ENCODE data around the gene ARHGAP10. TPM values are rescaled to one million over a fixed set of nuclear protein-coding genes. Genes with fewer than 3 reads are reported as not detected.

ARHGAP10 gene
- total and polyA plus RNA-seq, 10 of the 15 experiments (the other 5 are each of a cell fraction or from before 2014, with no cell fraction given): 1.3 to 25.8 (median 17.2) TPM

DNA sequence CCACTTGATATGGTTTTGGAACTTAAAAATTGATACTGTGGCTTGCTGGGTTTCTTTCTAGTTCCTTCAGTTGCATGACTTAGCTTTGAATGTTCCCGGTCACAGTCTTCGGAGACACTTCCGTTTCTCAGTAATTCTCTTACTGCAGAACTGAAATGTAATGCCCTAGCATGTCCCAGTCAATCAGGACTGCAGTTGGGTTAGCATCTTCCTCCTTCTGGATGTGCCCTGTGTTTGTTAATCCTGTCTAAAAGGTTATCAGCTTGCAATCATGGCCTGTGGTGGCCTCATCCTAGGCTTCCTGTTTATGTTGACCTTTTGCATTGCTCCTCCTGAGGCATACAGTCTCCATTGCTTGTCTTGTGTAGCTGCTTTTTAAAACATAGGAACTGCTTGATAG is 275.9 kb downstream of the ARHGAP10 start (continued):
- TF ChIP-seq YY1 (IDR thresholded peaks at IDR 0.05; ENCODE audit: low read depth, low read length): no peak

DNA sequence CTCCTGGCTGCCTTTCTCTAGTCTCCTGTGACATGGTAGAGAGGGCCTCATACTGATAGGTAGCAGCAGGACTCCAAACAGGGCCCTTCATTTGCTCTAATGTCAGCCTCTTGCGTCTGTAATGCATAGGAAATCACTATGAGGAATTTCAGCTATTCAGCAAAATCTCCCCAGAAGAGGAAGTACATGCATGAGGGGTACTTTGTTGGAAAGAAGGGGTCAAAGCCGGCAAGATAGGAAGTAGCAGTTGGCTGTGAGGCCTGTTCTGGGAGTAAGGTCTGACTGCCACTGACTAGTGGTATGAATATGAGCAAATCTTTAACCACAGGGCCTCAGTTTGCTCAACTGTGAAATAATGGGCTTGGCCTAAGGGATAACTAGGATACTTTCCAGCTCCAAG is 283.2 kb downstream of the ARHGAP10 start:
- SMC1A ChIA-PET (ENCODE audit: uncharacterized antibody, unreplicated experiment): interaction anchor here (1.2 kb wide), 1 partner anchor 13 kb away, joined by 3 read pairs; no protein-coding TSS in a partner anchor
- CTCF ChIA-PET: no interaction called here
- Histone ChIP-seq H3K9me3 (replicated peaks; ENCODE audit: control insufficient read depth, insufficient read depth, low read length) (no peaks in the 10 kb centered on the region), H3K27ac (ENCODE audit: control insufficient read depth, insufficient read depth) (no peak overlapping the region), H3K79me2 (ENCODE audit: control insufficient read depth, insufficient read depth, low read length) (no peaks in the 10 kb centered on the region), H3K4me3 (no peak overlapping the region), H2AFZ (ENCODE audit: control insufficient read depth, low read depth, low read length) (no peak overlapping the region), H3K4me2 (ENCODE audit: control insufficient read depth, insufficient read depth) (no peak overlapping the region), H4K20me1 (ENCODE audit: control insufficient read depth, insufficient read depth) (no peaks in the 10 kb centered on the region), H3K4me1 (ENCODE audit: control insufficient read depth, insufficient read depth, low read length) (peaks cover 5% of the 10 kb centered on the region), H3K9ac (ENCODE audit: control insufficient read depth, insufficient read depth, low read length) (no peak overlapping the region), H3K36me3 (ENCODE audit: control insufficient read depth in 2 of 2, insufficient read depth in 2 of 2, low read length in 1 of 2) (no peaks in the 10 kb centered on the region), H3K27me3 (replicated peaks in 1 of 2; ENCODE audit: control insufficient read depth in 2 of 2, insufficient read depth in 2 of 2, low read length in 1 of 2) (no peaks in the 10 kb centered on the region)
- DNase-seq (ENCODE audit: low read depth, low spot score) (no peak), ATAC-seq (no peak; the same call in 1 of the 3 replicates), FAIRE-seq (no peak)
- intact Hi-C loops (cut with micrococcal nuclease; ENCODE audit: unreplicated experiment): no loop called here
- RAD21 ChIA-PET (ENCODE audit: unreplicated experiment): no interaction called here
- POLR2A ChIA-PET: no interaction called here
- WGBS (ENCODE audit: insufficient coverage, insufficient replicate concordance, low lambda C conversion rate, missing lambda C conversion rate): 17% methylated on average over 2 of the region's 2 CpGs
- in situ Hi-C loops (cut with MboI): no loop called here
- no TSS peak for BruUV-seq (replicated peaks)
- TF ChIP-seq ZNF274 (IDR thresholded peaks at IDR 0.05; ENCODE audit: insufficient read depth, insufficient read length): no peak
- no peak for TF ChIP-seq EZH2 (IDR thresholded peaks at IDR 0.05; ENCODE audit: borderline replicate concordance, control insufficient read depth, low read depth, low read length)
- TF ChIP-seq CREM (IDR thresholded peaks at IDR 0.05; ENCODE audit: low read depth): no peak
- TF ChIP-seq, protein P1, sequence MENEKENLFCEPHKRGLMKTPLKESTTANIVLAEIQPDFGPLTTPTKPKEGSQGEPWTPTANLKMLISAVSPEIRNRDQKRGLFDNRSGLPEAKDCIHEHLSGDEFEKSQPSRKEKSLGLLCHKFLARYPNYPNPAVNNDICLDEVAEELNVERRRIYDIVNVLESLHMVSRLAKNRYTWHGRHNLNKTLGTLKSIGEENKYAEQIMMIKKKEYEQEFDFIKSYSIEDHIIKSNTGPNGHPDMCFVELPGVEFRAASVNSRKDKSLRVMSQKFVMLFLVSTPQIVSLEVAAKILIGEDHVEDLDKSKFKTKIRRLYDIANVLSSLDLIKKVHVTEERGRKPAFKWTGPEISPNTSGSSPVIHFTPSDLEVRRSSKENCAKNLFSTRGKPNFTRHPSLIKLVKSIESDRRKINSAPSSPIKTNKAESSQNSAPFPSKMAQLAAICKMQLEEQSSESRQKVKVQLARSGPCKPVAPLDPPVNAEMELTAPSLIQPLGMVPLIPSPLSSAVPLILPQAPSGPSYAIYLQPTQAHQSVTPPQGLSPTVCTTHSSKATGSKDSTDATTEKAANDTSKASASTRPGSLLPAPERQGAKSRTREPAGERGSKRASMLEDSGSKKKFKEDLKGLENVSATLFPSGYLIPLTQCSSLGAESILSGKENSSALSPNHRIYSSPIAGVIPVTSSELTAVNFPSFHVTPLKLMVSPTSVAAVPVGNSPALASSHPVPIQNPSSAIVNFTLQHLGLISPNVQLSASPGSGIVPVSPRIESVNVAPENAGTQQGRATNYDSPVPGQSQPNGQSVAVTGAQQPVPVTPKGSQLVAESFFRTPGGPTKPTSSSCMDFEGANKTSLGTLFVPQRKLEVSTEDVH (IDR thresholded peaks at IDR 0.05; ENCODE audit: low read depth, partially characterized antibody): no peak
- TF ChIP-seq, protein P2, sequence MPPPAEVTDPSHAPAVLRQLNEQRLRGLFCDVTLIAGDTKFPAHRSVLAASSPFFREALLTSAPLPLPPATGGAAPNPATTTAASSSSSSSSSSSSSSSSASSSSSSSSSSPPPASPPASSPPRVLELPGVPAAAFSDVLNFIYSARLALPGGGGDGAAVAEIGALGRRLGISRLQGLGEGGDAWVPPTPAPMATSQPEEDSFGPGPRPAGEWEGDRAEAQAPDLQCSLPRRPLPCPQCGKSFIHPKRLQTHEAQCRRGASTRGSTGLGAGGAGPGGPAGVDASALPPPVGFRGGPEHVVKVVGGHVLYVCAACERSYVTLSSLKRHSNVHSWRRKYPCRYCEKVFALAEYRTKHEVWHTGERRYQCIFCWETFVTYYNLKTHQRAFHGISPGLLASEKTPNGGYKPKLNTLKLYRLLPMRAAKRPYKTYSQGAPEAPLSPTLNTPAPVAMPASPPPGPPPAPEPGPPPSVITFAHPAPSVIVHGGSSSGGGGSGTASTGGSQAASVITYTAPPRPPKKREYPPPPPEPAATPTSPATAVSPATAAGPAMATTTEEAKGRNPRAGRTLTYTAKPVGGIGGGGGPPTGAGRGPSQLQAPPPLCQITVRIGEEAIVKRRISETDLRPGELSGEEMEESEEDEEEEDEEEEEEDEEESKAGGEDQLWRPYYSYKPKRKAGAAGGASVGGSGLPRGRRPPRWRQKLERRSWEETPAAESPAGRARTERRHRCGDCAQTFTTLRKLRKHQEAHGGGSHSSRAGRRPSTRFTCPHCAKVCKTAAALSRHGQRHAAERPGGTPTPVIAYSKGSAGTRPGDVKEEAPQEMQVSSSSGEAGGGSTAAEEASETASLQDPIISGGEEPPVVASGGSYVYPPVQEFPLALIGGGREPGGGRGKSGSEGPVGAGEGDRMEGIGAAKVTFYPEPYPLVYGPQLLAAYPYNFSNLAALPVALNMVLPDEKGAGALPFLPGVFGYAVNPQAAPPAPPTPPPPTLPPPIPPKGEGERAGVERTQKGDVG (CRISPR knock-in tag; IDR thresholded peaks at IDR 0.05): no peak
- TF ChIP-seq RUNX3 (IDR thresholded peaks at IDR 0.05; ENCODE audit: low read length): peak; percentile 48
- TF ChIP-seq, protein P3, sequence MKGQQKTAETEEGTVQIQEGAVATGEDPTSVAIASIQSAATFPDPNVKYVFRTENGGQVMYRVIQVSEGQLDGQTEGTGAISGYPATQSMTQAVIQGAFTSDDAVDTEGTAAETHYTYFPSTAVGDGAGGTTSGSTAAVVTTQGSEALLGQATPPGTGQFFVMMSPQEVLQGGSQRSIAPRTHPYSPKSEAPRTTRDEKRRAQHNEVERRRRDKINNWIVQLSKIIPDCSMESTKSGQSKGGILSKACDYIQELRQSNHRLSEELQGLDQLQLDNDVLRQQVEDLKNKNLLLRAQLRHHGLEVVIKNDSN (IDR thresholded peaks at IDR 0.05; ENCODE audit: borderline replicate concordance, extremely low read length, insufficient read depth, low read depth, low read length): no peak
- TF ChIP-seq, protein P4, sequence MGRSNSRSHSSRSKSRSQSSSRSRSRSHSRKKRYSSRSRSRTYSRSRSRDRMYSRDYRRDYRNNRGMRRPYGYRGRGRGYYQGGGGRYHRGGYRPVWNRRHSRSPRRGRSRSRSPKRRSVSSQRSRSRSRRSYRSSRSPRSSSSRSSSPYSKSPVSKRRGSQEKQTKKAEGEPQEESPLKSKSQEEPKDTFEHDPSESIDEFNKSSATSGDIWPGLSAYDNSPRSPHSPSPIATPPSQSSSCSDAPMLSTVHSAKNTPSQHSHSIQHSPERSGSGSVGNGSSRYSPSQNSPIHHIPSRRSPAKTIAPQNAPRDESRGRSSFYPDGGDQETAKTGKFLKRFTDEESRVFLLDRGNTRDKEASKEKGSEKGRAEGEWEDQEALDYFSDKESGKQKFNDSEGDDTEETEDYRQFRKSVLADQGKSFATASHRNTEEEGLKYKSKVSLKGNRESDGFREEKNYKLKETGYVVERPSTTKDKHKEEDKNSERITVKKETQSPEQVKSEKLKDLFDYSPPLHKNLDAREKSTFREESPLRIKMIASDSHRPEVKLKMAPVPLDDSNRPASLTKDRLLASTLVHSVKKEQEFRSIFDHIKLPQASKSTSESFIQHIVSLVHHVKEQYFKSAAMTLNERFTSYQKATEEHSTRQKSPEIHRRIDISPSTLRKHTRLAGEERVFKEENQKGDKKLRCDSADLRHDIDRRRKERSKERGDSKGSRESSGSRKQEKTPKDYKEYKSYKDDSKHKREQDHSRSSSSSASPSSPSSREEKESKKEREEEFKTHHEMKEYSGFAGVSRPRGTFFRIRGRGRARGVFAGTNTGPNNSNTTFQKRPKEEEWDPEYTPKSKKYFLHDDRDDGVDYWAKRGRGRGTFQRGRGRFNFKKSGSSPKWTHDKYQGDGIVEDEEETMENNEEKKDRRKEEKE (IDR thresholded peaks at IDR 0.05): no peak
- TF ChIP-seq BHLHE40 (IDR thresholded peaks at IDR 0.05; ENCODE audit: borderline replicate concordance in 1 of 2, low read depth in 2 of 2, low read length in 1 of 2): no peak
- TF ChIP-seq YY1 (IDR thresholded peaks at IDR 0.05; ENCODE audit: low read depth, low read length): no peak

All from GM12878 (cell line).